HG02588 (cell line): ENCODE results near the gene JAG1.

Experiments
- ATAC-seq: cut with Tn5 transposase; IDR thresholded peaks from one replicate; pipeline ENCODE4 v1.9.1; 2021; ENCODE audit warnings: mild to moderate bottlenecking, moderate library complexity; ENCODE audit not compliant: unreplicated experiment

Gene JAG1

DNA sequence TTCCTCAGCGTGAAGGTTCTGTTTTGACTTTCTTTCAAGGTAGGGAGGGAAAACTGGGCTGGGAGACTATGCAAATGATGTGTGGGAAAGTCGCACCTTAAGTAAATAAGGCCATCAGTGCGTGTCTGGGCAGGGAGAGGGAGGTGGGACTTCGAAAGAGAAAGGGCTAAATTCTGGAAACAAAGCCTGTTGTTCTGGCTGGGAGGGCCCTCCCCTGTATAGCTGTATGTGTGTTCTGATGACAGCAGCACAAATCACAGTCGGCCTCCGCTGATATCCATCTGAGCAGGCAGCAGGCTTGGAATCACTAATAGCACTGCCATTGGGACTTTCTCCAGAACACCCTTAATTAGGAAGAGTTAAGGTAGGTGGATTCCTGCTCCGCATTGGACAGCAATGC, 19.2 kb downstream of the JAG1 start:
- ATAC-seq: peak; percentile 70

DNA sequence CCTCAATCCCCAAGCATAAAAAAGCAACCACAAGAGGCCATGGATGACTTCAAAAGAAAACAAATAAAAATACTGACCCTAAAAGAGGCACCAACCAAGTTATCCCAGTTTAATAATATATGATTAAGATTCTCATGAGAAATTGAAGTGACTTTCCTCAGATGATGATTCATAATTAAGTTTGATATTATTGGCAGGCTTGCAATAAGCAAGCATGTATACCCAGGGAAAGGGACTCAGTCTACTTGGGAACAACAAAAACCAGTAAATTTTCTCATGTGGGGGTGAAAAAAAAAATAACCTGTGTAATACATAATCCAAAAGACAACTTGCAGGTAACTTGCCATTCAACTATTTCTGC, 19.6 kb downstream of the JAG1 start:
- no peak for ATAC-seq

- no peak for ATAC-seq
Measured at GRCh38 chr20:10653599-10654249, 20.1 kb downstream of the JAG1 start.

DNA sequence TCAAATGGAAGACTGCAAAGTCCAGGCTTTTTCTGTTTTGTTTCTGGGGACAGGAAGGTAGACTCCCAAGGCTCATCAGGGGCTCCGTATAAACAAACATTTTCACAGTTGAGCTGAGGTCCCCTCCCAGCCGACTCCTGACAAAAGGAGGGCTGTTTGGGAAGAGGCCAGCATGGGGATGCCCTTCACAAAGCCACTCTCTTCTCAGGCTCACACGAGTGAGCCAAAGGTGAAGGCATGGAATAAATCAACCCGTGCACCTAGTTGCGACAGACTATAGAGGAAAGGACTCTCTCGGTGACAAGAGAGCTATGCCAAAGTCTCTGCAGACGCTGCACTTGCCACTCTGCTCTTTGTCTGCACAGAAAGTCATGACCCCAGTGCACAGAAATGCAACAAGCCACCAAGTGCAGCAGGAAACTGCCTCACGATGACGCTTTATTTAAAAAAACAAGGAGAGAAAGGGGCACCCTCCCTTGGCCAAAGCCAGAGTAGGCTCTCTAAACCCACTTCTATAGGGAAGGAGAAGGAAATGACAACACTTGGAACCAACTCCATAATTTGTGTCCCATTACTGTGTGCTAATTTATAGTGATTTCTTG, 21.0 kb downstream of the JAG1 start:
- no peak for ATAC-seq

- no peak for ATAC-seq
Measured at GRCh38 chr20:10652185-10652584, 21.6 kb downstream of the JAG1 start.

DNA sequence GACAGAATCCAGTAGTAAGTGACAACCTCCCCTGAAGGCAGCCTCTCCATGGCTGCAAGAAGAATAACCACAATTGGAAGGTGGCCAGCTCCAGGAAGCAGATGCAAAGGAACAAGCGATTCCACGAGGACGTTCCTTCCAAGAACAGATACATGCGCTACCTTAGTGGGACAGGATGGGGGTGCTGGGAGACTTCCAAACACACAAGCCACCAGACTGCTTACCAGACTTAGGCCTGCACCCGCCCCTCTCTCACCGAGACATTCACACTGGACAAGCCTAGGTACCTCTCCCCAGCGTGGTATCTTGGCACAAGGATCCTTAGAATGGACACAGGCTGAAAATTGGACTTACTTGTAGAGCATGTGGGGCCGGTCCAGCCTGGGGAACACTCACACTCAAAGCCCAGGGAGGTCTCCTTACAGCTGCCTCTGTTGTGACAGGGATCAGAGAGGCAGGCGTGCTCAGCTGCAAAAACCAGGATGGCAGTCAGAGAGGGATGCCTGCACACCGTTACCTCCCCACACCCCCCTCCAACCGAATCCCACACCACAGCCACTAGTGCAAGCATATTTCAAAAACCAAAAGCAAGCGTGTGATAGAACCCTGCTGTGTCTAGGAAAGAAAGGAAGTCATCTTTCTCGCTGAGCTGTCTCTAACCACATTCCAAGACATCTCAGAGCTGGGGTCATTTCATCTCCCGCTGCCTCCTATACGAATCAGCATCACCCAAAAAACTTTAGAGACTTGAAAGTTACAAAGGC, 22.4 kb downstream of the JAG1 start:
- no peak for ATAC-seq

DNA sequence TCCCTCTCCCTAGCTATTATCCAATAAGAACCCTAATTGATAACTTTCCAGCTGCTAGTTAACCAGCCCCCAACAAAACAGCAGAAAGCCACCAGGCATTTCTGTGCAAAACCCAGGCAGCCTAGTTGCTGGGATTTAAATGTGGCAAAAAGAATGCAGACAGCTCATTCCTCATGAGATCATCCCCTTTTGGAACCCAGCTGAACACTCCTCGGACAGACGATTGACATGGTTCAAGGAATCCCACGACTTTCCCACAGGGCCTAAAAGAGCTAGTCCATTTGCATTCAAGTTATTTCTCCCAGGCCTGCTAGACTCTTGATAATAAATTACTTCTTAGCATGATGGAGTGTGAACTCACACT, 24.0 kb downstream of the JAG1 start:
- no peak for ATAC-seq

DNA sequence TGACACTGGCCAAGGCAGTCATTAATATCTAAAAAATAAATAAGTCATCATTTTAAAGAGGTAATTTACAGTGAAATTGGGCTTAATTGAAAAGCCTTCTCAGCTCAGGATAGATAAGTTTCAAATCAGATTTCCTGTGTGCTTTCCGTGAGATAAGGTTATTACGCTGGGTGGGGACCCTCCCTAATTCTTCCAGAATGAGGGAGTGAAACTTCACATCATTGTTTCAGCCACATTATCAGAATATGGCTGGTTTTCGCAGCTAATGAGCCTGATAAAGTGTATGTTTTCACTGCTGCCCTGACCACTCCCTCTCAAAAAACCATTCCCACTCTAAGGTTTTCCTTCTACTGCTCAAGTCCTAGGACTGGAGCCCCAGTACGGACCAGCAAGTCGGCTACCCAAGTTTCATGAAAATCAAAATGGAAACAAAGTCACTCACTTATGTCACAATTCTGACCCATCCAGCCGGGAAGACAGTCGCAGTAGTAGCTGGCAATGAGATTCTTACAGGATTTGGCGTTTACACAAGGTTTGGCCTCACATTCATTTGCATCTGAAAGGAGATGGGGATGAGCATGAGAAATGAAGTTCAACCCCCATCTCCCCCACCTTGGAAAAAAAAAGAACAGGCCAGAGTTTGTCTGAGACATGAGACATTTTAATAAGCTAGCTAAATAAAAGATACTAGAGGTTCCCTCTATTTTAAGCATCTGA, 24.6 kb downstream of the JAG1 start:
- no peak for ATAC-seq

DNA sequence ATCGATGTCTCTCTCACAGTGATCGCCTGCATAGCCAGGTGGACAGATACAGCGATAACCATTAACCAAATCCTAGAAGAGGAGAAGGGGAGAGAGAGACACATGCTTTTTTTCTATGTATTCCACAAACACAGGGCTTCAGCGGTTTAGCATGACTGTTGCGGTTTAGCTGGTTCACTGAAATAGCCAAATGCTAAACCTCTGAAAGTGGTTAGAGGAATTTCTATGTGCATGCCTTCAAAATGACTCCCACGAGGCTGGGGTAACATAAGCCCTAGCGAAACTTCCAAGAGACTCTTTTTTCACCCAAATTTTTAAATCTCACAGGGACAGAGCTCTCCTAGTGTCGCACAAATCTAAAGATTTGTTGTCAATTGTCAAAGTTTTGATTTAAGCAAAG, 25.1 kb downstream of the JAG1 start:
- ATAC-seq: no peak

DNA sequence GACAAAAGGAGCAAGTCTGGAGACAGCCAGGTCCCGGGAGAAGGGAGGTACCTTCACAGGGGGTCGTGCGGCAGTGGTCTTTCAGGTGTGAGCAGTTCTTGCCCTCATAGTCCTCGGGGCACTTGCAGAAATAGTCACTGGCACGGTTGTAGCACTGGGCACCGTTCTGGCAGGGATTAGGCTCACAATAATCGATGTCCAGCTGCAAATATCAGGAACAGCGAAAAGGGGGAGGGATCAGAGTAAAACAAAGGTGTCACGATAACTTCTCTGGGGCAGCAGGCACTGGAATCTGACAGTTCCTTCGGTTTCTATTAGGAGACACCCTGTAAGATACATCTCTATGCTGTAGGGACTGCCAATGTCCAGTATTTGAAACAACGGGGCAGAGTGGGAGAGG, 25.9 kb downstream of the JAG1 start:
- ATAC-seq: no peak

DNA sequence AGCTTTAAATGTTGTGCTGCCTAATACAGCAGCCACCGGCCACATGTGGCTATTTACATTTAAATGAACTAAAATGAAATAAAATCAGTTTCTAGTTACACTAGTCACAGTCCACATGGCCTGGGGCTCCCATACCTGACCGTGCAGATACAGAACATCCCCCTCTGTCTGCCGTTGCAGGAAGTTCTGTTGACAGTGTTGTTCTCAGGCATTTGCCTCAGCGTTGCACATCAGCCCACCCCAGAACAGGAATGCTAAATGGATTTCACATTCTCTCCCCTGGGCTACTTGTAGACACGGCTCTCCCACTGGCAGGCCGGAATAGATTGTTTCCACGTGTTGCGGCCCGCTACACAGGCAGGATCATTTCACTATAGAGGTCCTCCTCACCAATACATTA, 26.3 kb downstream of the JAG1 start:
- ATAC-seq: no peak

- no peak for ATAC-seq
Measured at GRCh38 chr20:10646886-10647420, 26.8 kb downstream of the JAG1 start.

DNA sequence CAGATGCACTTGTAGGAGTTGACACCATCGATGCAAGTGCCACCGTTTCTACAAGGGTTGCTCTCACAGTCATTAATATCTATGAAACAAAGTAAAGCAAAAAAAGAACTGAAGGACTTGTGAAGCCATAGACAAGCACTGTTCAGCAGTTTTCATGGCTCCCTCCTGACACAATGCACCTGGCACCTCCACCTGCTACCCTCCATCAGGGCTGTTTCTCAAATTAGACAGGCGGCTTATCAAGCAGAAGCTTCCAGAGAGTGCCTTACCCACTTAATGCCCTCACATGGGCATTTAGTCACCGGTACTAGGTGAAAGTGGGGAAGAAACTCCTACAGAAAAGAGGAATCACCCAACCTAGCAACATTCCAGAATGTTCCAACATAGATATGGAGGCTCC, 27.8 kb downstream of the JAG1 start:
- no peak for ATAC-seq

GRCh38 chr20:10645205-10645570, 28.6 kb downstream of the JAG1 start:
- ATAC-seq: no peak

DNA sequence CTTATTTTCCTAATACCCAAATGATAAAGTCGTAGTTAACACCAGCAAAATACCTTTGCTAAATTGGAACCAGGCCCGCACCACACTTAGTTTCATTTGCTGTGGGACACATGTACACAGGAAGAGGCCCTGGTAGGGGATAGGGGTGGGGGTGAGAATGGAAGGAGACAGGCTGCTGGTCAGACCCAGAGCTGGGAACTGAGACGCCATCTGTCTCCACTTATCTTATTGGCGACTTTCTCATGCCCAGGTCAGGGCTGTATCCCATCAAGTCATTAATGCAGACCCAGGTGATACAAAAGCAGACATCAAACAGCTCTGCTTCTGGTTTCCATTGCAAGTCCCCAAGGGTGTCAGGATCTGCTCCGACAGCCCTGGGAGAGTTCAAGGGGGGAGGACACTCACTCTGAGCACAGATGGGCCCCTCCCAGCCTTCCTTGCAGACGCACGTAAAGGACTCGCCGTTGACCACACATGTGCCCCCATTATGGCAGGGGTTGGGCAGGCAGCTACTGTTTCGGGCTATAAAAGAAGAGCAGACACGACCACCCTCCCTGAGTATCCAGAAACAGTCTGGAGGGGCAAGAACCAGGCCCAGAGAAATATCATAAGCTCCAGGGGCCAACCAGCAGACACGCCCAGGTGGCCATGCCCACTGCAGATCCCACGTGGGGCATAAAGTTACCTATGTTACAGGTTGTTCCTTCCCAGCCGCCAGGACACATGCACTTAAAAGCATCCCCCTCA, 29.2 kb downstream of the JAG1 start:
- no peak for ATAC-seq

DNA sequence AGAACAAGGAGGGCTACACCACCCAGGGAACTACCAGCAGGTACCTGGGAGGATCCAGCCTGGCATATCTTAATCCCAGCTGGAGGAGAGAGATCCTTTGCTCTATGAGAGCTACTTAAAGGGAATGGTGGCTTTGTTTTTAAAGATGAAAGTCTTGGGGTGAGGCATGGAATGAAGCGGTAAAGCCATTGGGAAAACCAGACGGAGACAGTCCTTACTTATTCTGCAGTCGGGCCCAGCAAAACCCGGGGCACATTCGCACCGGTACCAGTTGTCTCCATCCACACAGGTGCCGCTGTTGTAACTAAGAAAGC, 30.3 kb downstream of the JAG1 start:
- ATAC-seq: no peak

- ATAC-seq: no peak
Measured at GRCh38 chr20:10642856-10643559, 30.8 kb downstream of the JAG1 start.

DNA sequence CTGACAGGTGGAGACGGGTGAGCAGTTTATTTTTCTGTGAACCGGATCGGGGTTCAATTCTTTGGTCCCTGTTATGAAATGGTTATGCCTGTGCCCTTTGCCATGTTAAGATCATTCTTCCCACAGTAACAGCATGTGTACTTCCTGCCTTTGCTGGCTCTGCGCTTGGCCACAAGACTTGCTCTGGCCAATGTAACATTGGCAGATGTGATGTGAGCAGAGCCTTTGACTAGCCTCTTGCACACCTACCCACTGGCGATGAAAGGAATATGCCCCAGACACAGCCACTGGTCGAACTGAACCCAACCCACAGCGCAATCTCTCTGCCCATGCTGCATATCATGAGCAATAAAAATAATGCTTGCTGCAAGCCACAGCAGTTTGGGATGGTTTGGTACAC, 31.9 kb downstream of the JAG1 start:
- no peak for ATAC-seq

DNA sequence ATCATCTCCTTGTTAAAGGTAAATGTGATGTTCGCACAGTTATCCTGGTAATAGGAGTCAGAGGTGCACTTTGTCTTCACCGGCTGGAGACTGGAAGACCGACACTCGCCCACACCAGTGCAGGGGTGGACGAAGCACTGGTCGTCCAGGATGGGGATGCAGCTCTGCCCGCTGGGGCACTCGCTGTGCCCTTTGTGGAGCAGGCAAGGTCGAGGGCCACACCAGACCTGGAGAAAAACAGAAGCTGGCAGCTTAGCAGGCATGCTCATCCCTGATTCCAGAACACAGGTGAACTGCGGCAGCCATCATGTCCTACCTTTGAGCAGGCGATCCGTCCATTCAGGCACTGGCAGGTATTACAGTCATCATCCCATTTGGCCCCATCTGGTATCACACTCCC, 32.3 kb downstream of the JAG1 start:
- no peak for ATAC-seq

- ATAC-seq: no peak
Measured at GRCh38 chr20:10640897-10641296, 32.9 kb downstream of the JAG1 start.
